GM23338 (cell line): ENCODE results near the gene CNGB1. TPM values are rescaled to one million over a fixed set of nuclear protein-coding genes. Genes with fewer than 3 reads are reported as not detected.

Experiments used
- ATAC-seq: fragments of 200-7000 bp; cut with Tn5 transposase; 3 replicates; pipeline ENCODE4 v1.9.1; 2020
- DNase-seq: peaks from one replicate; pipeline ENCODE4 v3.0.0-alpha.2; 2015; ENCODE audit warnings: low spot score
- H2AFZ ChIP-seq: fragments of 200-600 bp; sonication (generic); 2 replicates; pipeline ENCODE4 v1.8.0; 2016; ENCODE audit warnings: antibody characterized with exemption, mild to moderate bottlenecking, moderate library complexity
- H3F3A ChIP-seq: fragments of 200-600 bp; sonication (generic); replicated peaks from 2 replicates; pipeline ENCODE4 v1.8.0; 2017; ENCODE audit warnings: antibody characterized with exemption, mixed run types, low read depth
- H3K27ac ChIP-seq: fragments of 200-600 bp; sonication (generic); 2 replicates; pipeline ENCODE4 v1.6.1; 2016; ENCODE audit warnings: low read depth
- H3K27me3 ChIP-seq: fragments of 200-600 bp; sonication (generic); 2 replicates; pipeline ENCODE4 v1.8.0; 2016; ENCODE audit warnings: mild to moderate bottlenecking, mixed run types, moderate library complexity; ENCODE audit not compliant: insufficient read depth
- H3K36me3 ChIP-seq: fragments of 200-600 bp; sonication (generic); 2 replicates; pipeline ENCODE4 v1.8.0; 2016; ENCODE audit warnings: mild to moderate bottlenecking; ENCODE audit not compliant: insufficient read depth
- H3K4me1 ChIP-seq: fragments of 200-600 bp; sonication (generic); 2 replicates; pipeline ENCODE4 v1.8.0; 2016; ENCODE audit warnings: mild to moderate bottlenecking, moderate library complexity; ENCODE audit not compliant: insufficient read depth
- H3K4me2 ChIP-seq: fragments of 200-600 bp; sonication (generic); 2 replicates; pipeline ENCODE4 v1.7.1; 2017; ENCODE audit warnings: mixed run types
- H3K4me3 ChIP-seq: fragments of 200-600 bp; sonication (generic); 2 replicates; pipeline ENCODE4 v1.6.1; 2016; ENCODE audit warnings: mixed run types
- H3K79me2 ChIP-seq: fragments of 200-600 bp; sonication (generic); replicated peaks from 2 replicates; pipeline ENCODE4 v1.8.0; 2017; ENCODE audit warnings: mild to moderate bottlenecking; ENCODE audit not compliant: insufficient read depth
- H3K9me2 ChIP-seq: fragments of 200-600 bp; sonication (generic); 2 replicates; pipeline ENCODE4 v1.8.0; 2017; ENCODE audit not compliant: insufficient read depth
- H4K20me1 ChIP-seq: fragments of 200-600 bp; sonication (generic); replicated peaks from 2 replicates; pipeline ENCODE4 v1.8.0; 2017; ENCODE audit warnings: mild to moderate bottlenecking; ENCODE audit not compliant: insufficient read depth
- H3K27ac Mint-ChIP-seq: 2 replicates; pipeline ENCODE4 v1.8.0; 2020; ENCODE audit warnings: inconsistent platforms, mild to moderate bottlenecking, moderate library complexity, mixed read lengths
- H3K27me3 Mint-ChIP-seq: 3 replicates; pipeline ENCODE4 v1.8.0; 2022; ENCODE audit warnings: low read depth, mild to moderate bottlenecking, moderate library complexity, mixed read lengths, inconsistent platforms; ENCODE audit not compliant: insufficient read depth, poor library complexity
- H3K36me3 Mint-ChIP-seq: 3 replicates; pipeline ENCODE4 v1.8.0; 2021; ENCODE audit warnings: low read depth, mild to moderate bottlenecking, inconsistent platforms, moderate library complexity, mixed read lengths
- H3K4me1 Mint-ChIP-seq: 3 replicates; pipeline ENCODE4 v1.8.0; 2020; ENCODE audit warnings: mild to moderate bottlenecking, inconsistent platforms, mixed read lengths
- H3K4me3 Mint-ChIP-seq: 3 replicates; pipeline ENCODE4 v1.8.0; 2021; ENCODE audit warnings: moderate library complexity, mild to moderate bottlenecking, inconsistent platforms, mixed read lengths
- H3K9me3 Mint-ChIP-seq: 3 replicates; pipeline ENCODE4 v1.8.0; 2020; ENCODE audit warnings: moderate library complexity, mild to moderate bottlenecking, inconsistent platforms, mixed read lengths
- CREB1 ChIP-seq: fragments of 250-450 bp; sonication (Bioruptor Pico); IDR thresholded peaks from 2 replicates; pipeline ENCODE4 v1.5.0; 2020; ENCODE audit warnings: low read depth, mild to moderate bottlenecking, moderate library complexity
- ETS1 ChIP-seq: IDR thresholded peaks from 2 replicates; pipeline ENCODE4 v1.6.1; 2016; ENCODE audit warnings: antibody characterized with exemption
- EZH2 ChIP-seq: fragments of 200-600 bp; sonication (generic); IDR thresholded peaks from one replicate; pipeline ENCODE4 v1.8.0; 2017; ENCODE audit warnings: antibody characterized with exemption, mild to moderate bottlenecking, low read depth; ENCODE audit not compliant: unreplicated experiment
- EZH2phosphoT487 ChIP-seq: fragments of 200-600 bp; sonication (generic); IDR thresholded peaks from one replicate; pipeline ENCODE4 v1.8.1; 2018; ENCODE audit warnings: antibody characterized with exemption; ENCODE audit not compliant: unreplicated experiment
- JUNB ChIP-seq: IDR thresholded peaks from one replicate; pipeline ENCODE4 v1.6.1; 2016; ENCODE audit warnings: antibody characterized with exemption; ENCODE audit not compliant: unreplicated experiment
- NANOG ChIP-seq: IDR thresholded peaks from 2 replicates; pipeline ENCODE4 v1.6.1; 2016; ENCODE audit warnings: antibody characterized with exemption, borderline replicate concordance
- POLR2AphosphoS5 ChIP-seq: IDR thresholded peaks from 2 replicates; pipeline ENCODE4 v1.6.1; 2016; ENCODE audit warnings: antibody characterized with exemption, low read depth
- REST ChIP-seq: IDR thresholded peaks from one replicate; pipeline ENCODE4 v1.6.1; 2018; ENCODE audit warnings: antibody characterized with exemption; ENCODE audit not compliant: unreplicated experiment
- STAT1 ChIP-seq: IDR thresholded peaks from one replicate; pipeline ENCODE4 v1.6.1; 2016; ENCODE audit warnings: antibody characterized with exemption; ENCODE audit not compliant: unreplicated experiment
- ZNF114 ChIP-seq: fragments of 250-450 bp; sonication (Bioruptor Pico); IDR thresholded peaks from 2 replicates; pipeline ENCODE4 v1.5.0; 2020; ENCODE audit warnings: mild to moderate bottlenecking, moderate library complexity
- ZNF331 ChIP-seq: fragments of 250-450 bp; sonication (Bioruptor Pico); IDR thresholded peaks from 2 replicates; pipeline ENCODE4 v1.5.0; 2020; ENCODE audit warnings: low read depth, mild to moderate bottlenecking, moderate library complexity
- ZNF462 ChIP-seq: fragments of 250-450 bp; sonication (Bioruptor Pico); IDR thresholded peaks from 2 replicates; pipeline ENCODE4 v1.5.0; 2020; ENCODE audit warnings: mild to moderate bottlenecking, moderate library complexity
- polyA plus RNA-seq: library from polyadenylated mRNA; unstranded; fragments of >200 nt; fragmentation: Nextera tagmentation; extraction: Ambion mirVana; gene quantifications from 2 replicates; pipeline ENCODE4 v1.2.1, GENCODE V29; 2016
- total RNA-seq: library from RNA; depleted of rRNA; stranded (reverse); fragments of >200 nt; shearing (Covaris generic); gene quantifications from 2 replicates; pipeline ENCODE4 v1.2.3, GENCODE V29; 2014
- TF ChIP-seq, protein P1 (sequence below), 2 experiments: fragments of 200-600 bp in 1 of 2; sonication (generic) in 1 of 2; conservative IDR thresholded peaks; 2 replicates each; pipeline versions ENCODE4 v1.5.1 to v1.6.1; 2016 to 2017; ENCODE audit warnings: antibody characterized with exemption in 2 of 2, low read depth in 2 of 2, mild to moderate bottlenecking in 2 of 2, moderate library complexity in 1 of 2

Gene CNGB1
- total and polyA plus RNA-seq, 2 experiments from 2014 or later, result not detected

GRCh38 chr16:57937861-57938260 lies 33.1 kb downstream of the CNGB1 start:
- Mint-ChIP-seq H3K9me3 (no peaks in the 10 kb centered on the region), H3K4me3 (no peak overlapping the region), H3K27me3 (peaks cover 15% of the 10 kb centered on the region), H3K4me1 (no peaks in the 10 kb centered on the region; the same call in 2 of the 3 replicates), H3K27ac (no peak overlapping the region), H3K36me3 (no peaks in the 10 kb centered on the region; the same call in 2 of the 3 replicates)
- Histone ChIP-seq H4K20me1 (no peaks in the 10 kb centered on the region), H3K4me1 (no peaks in the 10 kb centered on the region), H3K79me2 (no peaks in the 10 kb centered on the region), H2AFZ (no peak overlapping the region), H3K27me3 (no peaks in the 10 kb centered on the region), H3K27ac (no peak overlapping the region), H3K36me3 (no peaks in the 10 kb centered on the region), H3K9me2 (no peaks in the 10 kb centered on the region), H3K4me3 (no peak overlapping the region), H3K4me2 (no peak overlapping the region), H3F3A (no peaks in the 10 kb centered on the region)
- TF ChIP-seq REST (no peak), ZNF114 (CRISPR knock-in tag) (no peak), POLR2AphosphoS5 (no peak), EZH2phosphoT487 (no peak), CREB1 (CRISPR knock-in tag) (no peak), ZNF462 (CRISPR knock-in tag) (no peak), ETS1 (no peak), NANOG (no peak), ZNF331 (CRISPR knock-in tag) (no peak), JUNB (no peak), STAT1 (no peak), EZH2 (no peak)
- TF ChIP-seq, protein P1, sequence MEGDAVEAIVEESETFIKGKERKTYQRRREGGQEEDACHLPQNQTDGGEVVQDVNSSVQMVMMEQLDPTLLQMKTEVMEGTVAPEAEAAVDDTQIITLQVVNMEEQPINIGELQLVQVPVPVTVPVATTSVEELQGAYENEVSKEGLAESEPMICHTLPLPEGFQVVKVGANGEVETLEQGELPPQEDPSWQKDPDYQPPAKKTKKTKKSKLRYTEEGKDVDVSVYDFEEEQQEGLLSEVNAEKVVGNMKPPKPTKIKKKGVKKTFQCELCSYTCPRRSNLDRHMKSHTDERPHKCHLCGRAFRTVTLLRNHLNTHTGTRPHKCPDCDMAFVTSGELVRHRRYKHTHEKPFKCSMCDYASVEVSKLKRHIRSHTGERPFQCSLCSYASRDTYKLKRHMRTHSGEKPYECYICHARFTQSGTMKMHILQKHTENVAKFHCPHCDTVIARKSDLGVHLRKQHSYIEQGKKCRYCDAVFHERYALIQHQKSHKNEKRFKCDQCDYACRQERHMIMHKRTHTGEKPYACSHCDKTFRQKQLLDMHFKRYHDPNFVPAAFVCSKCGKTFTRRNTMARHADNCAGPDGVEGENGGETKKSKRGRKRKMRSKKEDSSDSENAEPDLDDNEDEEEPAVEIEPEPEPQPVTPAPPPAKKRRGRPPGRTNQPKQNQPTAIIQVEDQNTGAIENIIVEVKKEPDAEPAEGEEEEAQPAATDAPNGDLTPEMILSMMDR (conservative IDR thresholded peaks at IDR 0.05; ENCODE audit: low read depth in 2 of 2), result no peak
- DNase-seq (no peak), ATAC-seq (no peak)
